Right ventricle myocardium inferior (tissue), 1 donor: ENCODE measurements around the gene PGGT1B. TPM values are rescaled to one million over a fixed set of nuclear protein-coding genes. Genes with fewer than 3 reads are reported as not detected.

Experiments used
- total RNA-seq: library from RNA; stranded (reverse); fragmentation: NEBNext Ultra II Directional; extraction: Animal tissue kit (Norgen Biotek cat#: 25700); gene quantifications from one replicate; pipeline ENCODE4 v1.2.1, GENCODE V29; 2021
- donor health status: DM: no; HTN: yes; CAD: no; lungs with severe emphysema.

The PGGT1B gene
- total RNA-seq, 1 donor from 2014 or later, result 27.0 TPM

Other genes starting within 250 kb of the PGGT1B start
- 0.19 TPM for gene TRIM36, start 93.0 kb downstream of the PGGT1B start, total RNA-seq
- gene CCDC112, start 33.8 kb upstream of the PGGT1B start, total RNA-seq, result 5.1 TPM